MM.1S (cell line): Measurements from ENCODE around the gene PRKCB.

Source experiments
- CTCF ChIP-seq: fragments of 300-600 bp; sonication (generic); IDR thresholded peaks from 2 replicates; pipeline ENCODE4 v1.5.1; 2016; ENCODE audit warnings: antibody characterized with exemption, low read length, mixed read lengths
- EZH2 ChIP-seq: fragments of 300-600 bp; sonication (generic); optimal IDR thresholded peaks from 2 replicates; pipeline ENCODE3; 2017; ENCODE audit warnings: low read depth, mild to moderate bottlenecking, antibody characterized with exemption, low read length, mixed read lengths

- TF ChIP-seq CTCF (no peak), EZH2 (no peak)
Measured at GRCh38 chr16:24258791-24259190, 423.0 kb downstream of the PRKCB start.
